ENCODE data around the gene KISS1R. TPM values are rescaled to one million over a fixed set of nuclear protein-coding genes. Genes with fewer than 3 reads are reported as not detected.

The KISS1R gene
- polyA plus RNA-seq, 1 donor (not counting 4 experiments of a cell fraction or from before 2014, with no cell fraction given): not detected

- dilution Hi-C loops (cut with MboI; ENCODE audit: extremely low pct_ligation_motif_present, low sequenced_read_pairs): no loop called here
- peaks cover 4% of the 10 kb centered on the region for H4K20me1 ChIP-seq (ENCODE audit: control insufficient read depth, extremely low read depth, insufficient read depth, low read length)
- H3K9ac ChIP-seq (ENCODE audit: control insufficient read depth, extremely low read depth, insufficient read depth, low read length): no peak overlapping the region
- H2AFZ ChIP-seq (ENCODE audit: control insufficient read depth, low read length): no peak overlapping the region
- no peaks in the 10 kb centered on the region for H3K9me3 ChIP-seq (ENCODE audit: control insufficient read depth, low read depth, low read length)
- H3K4me3 ChIP-seq (ENCODE audit: control insufficient read depth in 2 of 3, extremely low read depth in 1 of 3, insufficient read depth in 2 of 3, low read depth in 1 of 3, low read length in 3 of 3): no peak overlapping the region
- no peak overlapping the region for H3K4me2 ChIP-seq (ENCODE audit: control insufficient read depth, extremely low read depth, insufficient read depth, low read depth, low read length)
- H3K27ac ChIP-seq (ENCODE audit: control insufficient read depth, insufficient read depth, low read length): no peak overlapping the region
- H3K36me3 ChIP-seq (ENCODE audit: control insufficient read depth in 2 of 2, extremely low read depth in 1 of 2, insufficient read depth in 2 of 2, low read length in 2 of 2): no peaks in the 10 kb centered on the region
- TF ChIP-seq CTCF (optimal IDR thresholded peaks at IDR 0.05 in 1 of 3, IDR thresholded peaks at IDR 0.05 in 1 of 3, conservative IDR thresholded peaks at IDR 0.05 in 1 of 3; ENCODE audit: extremely low read depth in 1 of 3, insufficient read depth in 2 of 3, low read length in 3 of 3): no peak
- TF ChIP-seq EZH2 (IDR thresholded peaks at IDR 0.05; ENCODE audit: low read length): no peak
- DNase-seq (ENCODE audit: low read depth, low spot score) (no peak), FAIRE-seq (no peak)
- H3K4me1 ChIP-seq (ENCODE audit: control insufficient read depth, extremely low read depth, insufficient read depth, low read length): peaks cover 11% of the 10 kb centered on the region
- no peaks in the 10 kb centered on the region for H3K27me3 ChIP-seq (ENCODE audit: control insufficient read depth, extremely low read depth, insufficient read depth, low read length)
- H3K79me2 ChIP-seq (ENCODE audit: control insufficient read depth, insufficient read depth, low read length): no peaks in the 10 kb centered on the region
- no peaks in the 10 kb centered on the region for H3K9me1 ChIP-seq (ENCODE audit: control insufficient read depth, extremely low read depth, insufficient read depth, low read length)
These were observed 37.1 kb downstream of the KISS1R start for GRCh38 chr19:954272-954671.

DNA sequence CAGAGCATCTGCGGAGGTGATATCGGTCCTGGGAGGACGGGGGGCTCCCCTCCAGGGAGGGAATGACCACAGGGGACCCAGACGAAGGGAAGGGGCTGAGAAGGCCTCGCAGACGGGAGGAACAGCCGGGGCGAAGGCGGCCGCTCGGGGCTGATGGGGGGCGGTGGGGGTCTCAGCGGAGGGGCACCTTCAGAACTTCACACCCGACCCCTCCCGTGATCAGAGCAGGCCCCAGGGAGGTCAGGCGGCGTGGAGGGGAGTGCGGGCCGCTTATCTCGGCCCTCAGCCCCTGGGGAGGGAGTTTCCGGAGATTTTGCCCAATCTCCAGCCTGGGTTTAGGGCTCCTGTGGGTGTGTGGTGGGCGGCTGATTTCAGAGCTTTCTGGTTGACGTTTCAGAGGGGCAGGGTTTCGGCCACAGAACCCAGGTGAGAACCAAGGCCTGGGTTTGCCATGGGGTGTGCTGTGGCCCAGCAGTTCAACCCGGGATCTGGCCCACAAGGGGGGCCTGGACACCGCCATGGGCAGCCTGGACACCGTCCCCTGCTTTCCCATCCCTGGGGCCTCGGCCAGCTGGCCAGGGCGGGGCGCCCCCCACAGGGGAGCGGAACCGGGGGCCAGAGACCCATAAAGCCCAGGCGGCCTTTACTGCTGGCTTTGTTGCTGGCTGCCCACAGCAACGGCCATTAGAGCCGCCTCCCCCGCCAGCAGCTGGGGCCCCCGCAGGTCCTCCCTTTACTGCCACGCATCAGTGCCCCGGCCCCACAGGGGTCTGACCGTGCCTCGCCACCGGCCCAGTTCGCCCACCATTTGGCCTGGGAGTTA, 37.8 kb downstream of the KISS1R start:
- no peaks in the 10 kb centered on the region for H3K36me3 ChIP-seq (ENCODE audit: control insufficient read depth in 2 of 2, extremely low read depth in 1 of 2, insufficient read depth in 2 of 2, low read length in 2 of 2)
- no peaks in the 10 kb centered on the region for H3K9me1 ChIP-seq (ENCODE audit: control insufficient read depth, extremely low read depth, insufficient read depth, low read length)
- no peak overlapping the region for H3K27ac ChIP-seq (ENCODE audit: control insufficient read depth, insufficient read depth, low read length)
- no peak overlapping the region for H3K4me3 ChIP-seq (ENCODE audit: control insufficient read depth in 2 of 3, extremely low read depth in 1 of 3, insufficient read depth in 2 of 3, low read depth in 1 of 3, low read length in 3 of 3)
- H3K9ac ChIP-seq (ENCODE audit: control insufficient read depth, extremely low read depth, insufficient read depth, low read length): no peak overlapping the region
- DNase-seq (ENCODE audit: low read depth, low spot score) (no peak), FAIRE-seq (no peak)
- H3K4me2 ChIP-seq (ENCODE audit: control insufficient read depth, extremely low read depth, insufficient read depth, low read depth, low read length): no peak overlapping the region
- TF ChIP-seq EZH2 (IDR thresholded peaks at IDR 0.05; ENCODE audit: low read length): no peak
- TF ChIP-seq CTCF (optimal IDR thresholded peaks at IDR 0.05 in 1 of 3, IDR thresholded peaks at IDR 0.05 in 1 of 3, conservative IDR thresholded peaks at IDR 0.05 in 1 of 3; ENCODE audit: extremely low read depth in 1 of 3, insufficient read depth in 2 of 3, low read length in 3 of 3): no peak
- H3K79me2 ChIP-seq (ENCODE audit: control insufficient read depth, insufficient read depth, low read length): no peaks in the 10 kb centered on the region
- no peak overlapping the region for H2AFZ ChIP-seq (ENCODE audit: control insufficient read depth, low read length)
- H3K9me3 ChIP-seq (ENCODE audit: control insufficient read depth, low read depth, low read length): no peaks in the 10 kb centered on the region
- H3K4me1 ChIP-seq (ENCODE audit: control insufficient read depth, extremely low read depth, insufficient read depth, low read length): peaks cover 12% of the 10 kb centered on the region
- dilution Hi-C loops (cut with MboI; ENCODE audit: extremely low pct_ligation_motif_present, low sequenced_read_pairs): no loop called here
- H3K27me3 ChIP-seq (ENCODE audit: control insufficient read depth, extremely low read depth, insufficient read depth, low read length): no peaks in the 10 kb centered on the region
- H4K20me1 ChIP-seq (ENCODE audit: control insufficient read depth, extremely low read depth, insufficient read depth, low read length): peaks cover 4% of the 10 kb centered on the region
